HG03039 (cell line): ENCODE data around the gene PORCN.

Experiments used
- ATAC-seq: cut with Tn5 transposase; IDR thresholded peaks from one replicate; pipeline ENCODE4 v1.9.1; 2021; ENCODE audit warnings: mild to moderate bottlenecking, moderate library complexity; ENCODE audit not compliant: unreplicated experiment

Gene PORCN

GRCh38 chrX:48508400-48509244 is at the start of gene PORCN:
PORCN (plus strand) TSS chrX:48508992; CDS start chrX:48509821, 829 bp downstream.
- peak; percentile 78 for ATAC-seq

DNA sequence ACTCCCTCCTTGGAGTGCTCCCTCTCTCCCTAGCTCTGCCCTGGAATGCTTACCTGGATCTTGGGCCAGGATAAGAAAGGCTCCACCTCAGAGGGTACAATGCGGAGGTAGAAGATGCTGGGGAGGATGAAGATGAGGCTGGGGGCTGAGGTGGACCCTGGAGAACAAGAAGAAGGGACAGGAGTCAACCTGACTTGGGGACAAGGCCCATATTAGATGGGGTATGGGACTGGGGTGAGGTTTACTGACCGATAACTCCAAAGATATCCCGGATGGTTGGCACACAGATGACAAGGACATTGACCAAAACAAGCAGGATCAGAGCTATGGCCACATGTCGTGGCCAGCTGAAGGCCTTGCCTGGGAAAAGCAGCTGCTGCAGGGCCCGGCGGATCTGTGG is 49.3 kb upstream of the PORCN start:
- ATAC-seq: no peak

DNA sequence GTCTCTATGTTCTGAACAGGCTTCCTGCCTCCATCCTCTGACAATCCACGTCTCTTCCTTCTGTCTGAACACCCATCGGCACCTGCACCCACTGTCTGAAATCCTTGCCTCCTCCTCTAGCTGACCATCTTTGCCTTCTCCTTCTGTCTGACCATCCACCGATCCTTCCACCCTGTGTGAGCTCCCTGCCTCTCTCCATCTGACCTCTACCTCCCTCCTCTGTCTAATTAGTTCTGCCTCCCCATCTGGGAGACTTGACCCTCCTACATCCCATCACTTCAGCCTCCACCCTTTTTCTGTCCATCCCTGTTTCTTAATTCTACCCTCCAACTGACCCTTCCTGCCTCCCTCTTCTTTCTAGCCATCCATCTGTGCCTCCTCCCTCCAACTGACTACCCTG is 48.8 kb upstream of the PORCN start:
- ATAC-seq: no peak

DNA sequence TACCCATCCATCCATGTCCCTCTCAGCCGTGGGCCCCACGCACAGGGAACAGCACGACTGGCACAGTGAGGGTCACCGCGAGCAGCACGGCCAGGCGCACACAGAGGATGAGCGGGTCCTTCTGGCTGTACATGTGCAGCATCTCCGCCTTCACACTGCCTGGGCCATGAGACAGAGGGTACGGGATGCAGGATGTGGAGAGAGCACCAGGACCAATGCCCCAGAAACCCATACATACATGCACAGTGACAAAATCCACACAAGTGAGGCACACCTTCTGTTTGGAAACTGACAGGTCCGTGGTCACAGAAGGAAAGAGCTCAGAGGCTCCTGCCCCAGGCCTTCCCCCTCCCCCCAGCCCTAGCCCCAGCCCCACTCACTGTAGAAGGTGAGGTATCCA is 48.2 kb upstream of the PORCN start:
- no peak for ATAC-seq

- ATAC-seq: no peak
These were observed 47.0 kb upstream of the PORCN start for GRCh38 chrX:48461830-48462229.

- ATAC-seq: no peak
These were observed 43.4 kb upstream of the PORCN start for GRCh38 chrX:48465336-48465933.

DNA sequence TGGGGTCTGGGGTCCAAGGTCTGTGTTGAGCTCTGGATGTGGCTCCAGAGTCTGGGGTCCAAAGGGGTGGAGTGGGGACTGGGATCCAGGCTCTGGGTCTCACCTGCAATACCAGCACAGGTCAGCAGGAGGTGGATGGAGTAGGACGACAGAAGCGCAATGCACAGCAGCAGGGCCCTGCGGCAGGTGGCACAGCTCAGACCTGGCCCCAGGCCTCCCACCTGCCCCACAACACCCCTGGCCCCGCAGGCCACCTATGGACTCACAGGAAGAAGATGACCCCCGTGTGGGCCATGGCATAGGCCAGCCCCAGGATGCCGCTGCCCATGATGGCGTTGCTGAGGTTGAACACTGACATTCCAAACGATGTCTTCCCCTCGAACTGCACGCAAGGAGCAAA is 42.1 kb upstream of the PORCN start:
- no peak for ATAC-seq

GRCh38 chrX:48467281-48467761 is 41.5 kb upstream of the PORCN start:
- ATAC-seq: no peak

GRCh38 chrX:48468247-48468671 is 40.5 kb upstream of the PORCN start:
- ATAC-seq: no peak

- no peak for ATAC-seq
These were observed 39.8 kb upstream of the PORCN start for GRCh38 chrX:48468693-48469691.

GRCh38 chrX:48470110-48470832 is 38.5 kb upstream of the PORCN start, which contains the start of gene SLC38A5:
SLC38A5 (minus strand) TSS chrX:48470260; CDS start chrX:48467924, 2,336 bp downstream.
- ATAC-seq: no peak

DNA sequence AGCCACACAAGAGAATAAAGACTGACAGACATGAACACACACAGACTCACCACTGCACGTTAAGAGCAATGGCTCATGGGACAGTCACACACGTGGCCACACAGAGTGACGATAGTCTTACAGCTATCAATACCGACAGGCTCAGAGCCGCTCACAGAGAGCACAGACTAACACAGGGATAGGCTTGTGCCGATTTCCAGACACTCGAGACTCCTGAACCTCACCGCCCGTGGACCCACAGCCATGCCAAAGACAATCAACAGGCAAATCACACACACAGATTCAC is 38.0 kb upstream of the PORCN start:
- ATAC-seq: no peak

GRCh38 chrX:48471504-48471903 is 37.3 kb upstream of the PORCN start:
- ATAC-seq: no peak

- ATAC-seq: no peak
These were observed 36.6 kb upstream of the PORCN start for GRCh38 chrX:48472225-48472624.

GRCh38 chrX:48472851-48473703 is 35.7 kb upstream of the PORCN start:
- ATAC-seq: no peak

DNA sequence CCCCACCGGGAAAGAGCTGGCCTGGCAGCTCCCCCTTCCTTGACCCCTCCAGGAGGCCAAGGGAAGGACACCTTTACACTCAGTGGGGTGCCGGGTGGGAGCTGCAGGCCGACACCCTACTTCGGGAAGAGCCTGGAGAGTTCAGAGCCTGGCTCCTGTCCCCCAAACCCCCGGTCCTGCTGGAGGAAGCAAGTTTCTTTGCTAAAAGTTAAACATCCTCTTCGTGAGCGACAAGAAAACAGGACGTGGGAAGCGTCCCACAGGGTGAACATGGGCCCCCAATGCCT is 35.1 kb upstream of the PORCN start:
- no peak for ATAC-seq

- ATAC-seq: no peak
These were observed 34.7 kb upstream of the PORCN start for GRCh38 chrX:48474127-48474526.

- ATAC-seq: no peak
These were observed 34.2 kb upstream of the PORCN start for GRCh38 chrX:48474581-48474980.

DNA sequence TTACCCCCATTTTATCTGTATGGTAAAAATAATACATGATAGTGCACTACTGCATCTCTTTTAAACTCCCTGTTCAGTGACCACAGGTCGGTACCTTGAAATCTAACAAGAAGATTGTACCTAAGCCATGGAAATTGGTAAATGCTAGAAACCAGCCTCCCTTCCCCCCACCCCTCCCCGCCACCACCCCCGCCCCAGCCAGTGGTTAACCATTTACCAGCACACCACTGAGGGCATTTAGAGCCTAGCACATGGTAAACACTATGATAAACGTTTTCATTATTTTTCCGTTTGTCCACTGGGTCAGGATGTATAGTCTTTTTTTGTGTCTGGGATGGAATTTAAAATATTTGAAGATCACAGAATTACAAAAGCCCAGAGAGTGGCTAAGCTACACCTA is 33.5 kb upstream of the PORCN start:
- ATAC-seq: no peak
